Measurements from ENCODE around the gene THAP7.

DNA sequence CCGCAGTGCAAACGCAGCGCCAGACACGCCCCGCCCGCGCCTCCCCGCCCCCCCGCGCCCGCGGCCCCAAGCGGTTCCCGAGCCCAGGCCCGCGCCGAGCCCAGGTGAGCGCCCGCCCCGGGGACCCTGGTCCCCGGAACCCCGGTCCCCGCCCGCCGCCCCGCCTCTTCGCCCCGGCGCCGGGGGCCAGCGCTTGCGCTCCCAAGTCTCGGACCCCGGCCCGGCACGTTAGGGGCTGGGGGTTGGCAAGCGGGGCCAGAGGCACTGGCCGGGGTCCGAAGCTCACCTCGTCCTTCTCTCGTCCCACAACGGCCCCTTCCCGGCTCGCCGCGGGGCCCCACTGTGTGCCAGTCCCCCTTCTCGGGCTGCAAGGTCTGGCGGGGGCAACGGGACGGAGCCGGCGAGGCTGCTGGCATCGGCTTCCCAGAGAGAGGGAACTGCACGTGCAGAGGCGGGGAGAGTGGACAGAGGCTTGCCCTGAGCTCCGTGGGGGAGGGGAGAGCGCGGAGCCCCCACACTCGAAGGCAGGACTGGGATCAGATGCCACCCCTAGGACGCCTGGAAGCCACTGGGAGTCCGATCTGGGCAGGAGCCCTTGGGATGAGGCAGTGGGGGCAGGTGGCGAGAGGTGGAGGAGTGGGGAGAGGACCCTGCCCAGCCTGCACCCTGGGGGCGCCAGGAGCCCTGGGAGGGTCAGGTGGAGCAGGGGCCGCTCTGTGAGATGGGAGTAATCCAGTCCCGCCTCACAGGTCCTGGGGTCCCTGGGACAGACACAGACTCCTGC lies 36.6 kb downstream of the THAP7 start:
- TF ChIP-seq, protein P1, sequence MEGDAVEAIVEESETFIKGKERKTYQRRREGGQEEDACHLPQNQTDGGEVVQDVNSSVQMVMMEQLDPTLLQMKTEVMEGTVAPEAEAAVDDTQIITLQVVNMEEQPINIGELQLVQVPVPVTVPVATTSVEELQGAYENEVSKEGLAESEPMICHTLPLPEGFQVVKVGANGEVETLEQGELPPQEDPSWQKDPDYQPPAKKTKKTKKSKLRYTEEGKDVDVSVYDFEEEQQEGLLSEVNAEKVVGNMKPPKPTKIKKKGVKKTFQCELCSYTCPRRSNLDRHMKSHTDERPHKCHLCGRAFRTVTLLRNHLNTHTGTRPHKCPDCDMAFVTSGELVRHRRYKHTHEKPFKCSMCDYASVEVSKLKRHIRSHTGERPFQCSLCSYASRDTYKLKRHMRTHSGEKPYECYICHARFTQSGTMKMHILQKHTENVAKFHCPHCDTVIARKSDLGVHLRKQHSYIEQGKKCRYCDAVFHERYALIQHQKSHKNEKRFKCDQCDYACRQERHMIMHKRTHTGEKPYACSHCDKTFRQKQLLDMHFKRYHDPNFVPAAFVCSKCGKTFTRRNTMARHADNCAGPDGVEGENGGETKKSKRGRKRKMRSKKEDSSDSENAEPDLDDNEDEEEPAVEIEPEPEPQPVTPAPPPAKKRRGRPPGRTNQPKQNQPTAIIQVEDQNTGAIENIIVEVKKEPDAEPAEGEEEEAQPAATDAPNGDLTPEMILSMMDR (IDR thresholded peaks at IDR 0.05; ENCODE audit: low read depth, low read length): no peak
- no peak for TF ChIP-seq EZH2phosphoT487 (IDR thresholded peaks at IDR 0.05; ENCODE audit: low read depth)
